HG03469 (cell line): ENCODE data around the gene RIPK3.
"Not testable (repeated sequence)": the region's sequence is repeated elsewhere in the genome, so short reads cannot be mapped to it uniquely, and the experiment has no call there.

Experiments
- ATAC-seq: cut with Tn5 transposase; IDR thresholded peaks from one replicate; pipeline ENCODE4 v1.9.1; 2021; ENCODE audit warnings: mild to moderate bottlenecking, moderate library complexity, moderate number of reproducible peaks; ENCODE audit not compliant: unreplicated experiment

The RIPK3 gene

GRCh38 chr14:24369907-24370687, 30.3 kb upstream of the RIPK3 start:
- no peak for ATAC-seq

DNA sequence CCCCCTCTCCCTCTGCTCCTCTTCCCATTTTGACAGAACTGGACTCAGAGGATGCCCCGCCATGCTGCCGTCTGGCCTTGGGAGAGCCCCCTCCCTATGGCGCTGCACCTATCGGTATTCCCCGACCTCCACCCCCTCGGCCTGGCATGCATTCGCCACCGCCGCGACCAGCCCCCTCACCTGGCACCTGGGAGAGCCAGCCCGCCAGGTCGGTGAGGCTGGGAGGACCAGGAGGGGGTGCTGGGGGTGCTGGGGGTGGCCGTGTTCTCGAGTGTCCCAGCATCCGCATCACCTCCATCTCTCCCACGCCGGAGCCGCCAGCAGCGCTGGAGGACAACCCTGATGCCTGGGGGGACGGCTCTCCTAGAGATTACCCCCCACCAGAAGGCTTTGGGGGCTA, 29.7 kb upstream of the RIPK3 start:
- no peak for ATAC-seq

- ATAC-seq = no peak
Measured at GRCh38 chr14:24368562-24369252, 28.9 kb upstream of the RIPK3 start.

DNA sequence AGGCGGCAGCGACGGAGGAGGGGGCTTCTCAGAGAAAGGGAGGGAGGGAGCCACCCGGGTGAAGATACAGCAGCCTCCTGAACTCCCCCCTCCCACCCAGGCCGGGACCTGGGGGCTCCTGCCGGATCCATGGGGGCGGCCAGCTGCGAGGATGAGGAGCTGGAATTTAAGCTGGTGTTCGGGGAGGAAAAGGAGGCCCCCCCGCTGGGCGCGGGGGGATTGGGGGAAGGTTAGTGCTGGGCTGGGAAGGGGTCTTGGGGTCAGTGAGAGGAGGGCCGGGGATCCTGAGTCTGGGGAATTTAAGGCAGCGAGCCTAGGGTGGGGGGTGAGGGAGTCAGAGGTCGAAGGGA, 28.4 kb upstream of the RIPK3 start:
- no peak for ATAC-seq

GRCh38 chr14:24367514-24368211, 27.9 kb upstream of the RIPK3 start, which contains the start of gene NFATC4:
Gene NFATC4, plus strand, starts transcription at chr14:24368184. Its CDS starts 157 bp downstream, at chr14:24368341.
- ATAC-seq = no peak

DNA sequence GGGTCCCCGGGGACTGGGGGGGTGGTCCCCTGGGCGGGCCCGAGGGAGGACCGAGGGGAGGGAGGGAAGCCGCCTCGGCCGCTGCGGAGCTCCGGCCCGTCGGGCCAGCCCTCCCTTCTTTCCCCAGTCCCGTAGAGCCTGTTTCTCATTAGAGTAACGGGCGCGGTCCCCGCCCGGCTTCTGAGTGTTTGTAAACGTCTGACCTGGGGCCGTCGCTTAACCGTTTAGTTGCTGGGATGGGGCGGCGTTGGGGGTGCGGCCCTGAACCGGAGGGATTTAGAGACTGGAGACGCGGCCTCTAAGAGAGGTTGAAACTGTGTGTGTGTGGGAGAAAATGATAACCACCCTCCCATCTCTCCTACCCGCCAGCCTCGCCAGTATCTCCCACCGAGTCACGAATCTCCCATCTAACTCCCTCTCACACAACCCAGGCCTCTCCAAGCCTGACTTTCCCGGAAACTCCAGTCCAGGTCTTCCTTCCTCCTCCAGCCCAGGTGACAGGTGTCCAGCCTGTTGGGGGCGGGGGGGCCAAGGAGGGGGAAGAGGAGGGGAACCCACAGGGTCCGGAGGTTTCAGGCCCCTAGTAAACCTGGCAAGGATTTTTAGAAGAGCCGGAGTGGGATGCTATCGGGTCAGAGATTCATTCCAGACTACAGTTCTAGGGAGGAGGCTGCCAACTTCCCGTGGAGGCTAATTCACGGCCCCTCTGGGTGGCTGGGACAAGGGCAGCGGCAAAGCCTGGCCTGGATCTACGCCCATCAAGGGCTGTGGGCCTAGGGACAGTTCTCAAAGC, 27.1 kb upstream of the RIPK3 start:
- peak; percentile 34 for ATAC-seq

- ATAC-seq = no peak
Measured at GRCh38 chr14:24366413-24366720, 26.6 kb upstream of the RIPK3 start.

GRCh38 chr14:24365600-24366412, 26.0 kb upstream of the RIPK3 start:
- ATAC-seq = no peak

DNA sequence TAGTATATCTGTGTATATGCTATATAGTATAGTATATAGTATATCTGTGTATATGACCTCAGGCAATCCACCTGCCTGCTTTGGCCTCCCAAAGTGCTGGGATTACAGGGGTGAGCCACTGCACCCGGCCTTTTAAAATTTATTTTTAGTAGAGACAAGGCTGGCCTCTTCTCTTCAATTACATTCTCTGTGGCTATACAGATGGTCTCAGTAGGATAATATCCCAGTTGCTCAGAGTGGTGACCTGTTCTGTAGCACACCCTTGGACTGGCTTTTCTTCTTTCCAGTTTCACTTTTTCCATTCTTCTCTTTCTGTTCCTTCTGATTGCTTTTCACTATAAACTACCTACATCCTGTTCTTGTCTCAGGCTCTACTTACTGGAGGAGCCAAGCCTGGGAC, 25.1 kb upstream of the RIPK3 start:
- ATAC-seq = no peak

GRCh38 chr14:24363401-24363800, 23.6 kb upstream of the RIPK3 start:
- ATAC-seq = no peak

- ATAC-seq = no peak
Measured at GRCh38 chr14:24362241-24362960, 22.6 kb upstream of the RIPK3 start.

GRCh38 chr14:24361326-24361725, 21.5 kb upstream of the RIPK3 start:
- no peak for ATAC-seq

DNA sequence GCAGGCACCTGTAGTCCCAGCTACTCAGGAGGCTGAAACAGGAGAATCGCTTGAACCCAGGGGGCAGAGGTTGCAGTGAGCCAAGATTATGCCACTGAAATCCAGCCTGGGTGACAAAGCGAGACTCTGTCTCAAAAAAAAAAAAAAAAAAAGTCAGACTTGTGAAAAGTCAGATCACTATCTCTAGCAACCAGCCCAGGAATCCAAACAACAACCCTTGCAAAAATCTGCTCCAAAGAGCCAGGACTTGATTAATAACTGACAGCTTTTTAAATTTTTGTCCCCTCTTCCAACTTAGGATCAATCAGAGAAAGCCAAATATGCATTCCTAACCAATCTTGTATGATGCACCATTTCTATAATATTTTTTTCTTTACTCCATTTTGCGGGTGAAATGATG, 20.5 kb upstream of the RIPK3 start:
- ATAC-seq = no peak

DNA sequence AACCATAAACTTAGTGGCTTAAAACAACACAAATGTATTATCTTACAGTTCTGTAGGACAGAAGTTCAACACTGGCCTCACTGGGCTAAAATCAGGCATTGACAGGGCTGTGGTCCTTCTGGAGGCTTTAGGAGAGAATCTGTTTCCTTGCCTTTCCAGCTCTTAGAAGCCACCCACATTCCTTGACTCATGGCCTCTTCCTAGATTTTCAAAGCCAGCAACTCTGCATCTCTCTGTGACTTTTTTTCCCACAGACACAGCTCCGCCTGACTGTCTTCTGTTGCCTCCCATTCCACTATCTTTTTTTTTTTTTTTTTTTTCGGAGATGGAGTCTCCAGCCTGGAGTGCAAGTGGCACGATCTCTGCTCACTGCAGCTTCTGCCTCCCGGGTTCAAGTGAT, 16.4 kb upstream of the RIPK3 start:
- ATAC-seq = no peak

DNA sequence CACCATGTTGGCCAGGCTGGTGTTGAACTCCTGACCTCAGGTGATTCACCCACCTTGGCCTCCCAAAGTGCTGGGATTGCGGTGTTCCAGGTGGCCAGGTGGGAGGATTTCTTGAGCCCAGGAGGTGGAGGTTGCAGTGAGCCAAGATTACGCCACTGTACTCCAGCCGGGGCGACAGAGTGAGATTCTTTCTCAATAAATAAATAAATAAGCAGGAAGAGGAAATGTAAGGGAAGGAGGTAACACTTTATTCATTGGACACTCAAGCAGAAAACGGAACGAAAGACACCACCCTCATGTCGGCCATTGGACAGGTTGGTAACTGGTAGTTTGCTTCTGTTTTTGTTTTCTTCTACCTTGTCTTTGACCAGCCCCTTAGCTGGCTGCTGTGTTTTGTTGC, 15.2 kb upstream of the RIPK3 start:
- ATAC-seq = no peak

- ATAC-seq = not testable (repeated sequence)
Measured at GRCh38 chr14:24354482-24354825, 14.7 kb upstream of the RIPK3 start.

DNA sequence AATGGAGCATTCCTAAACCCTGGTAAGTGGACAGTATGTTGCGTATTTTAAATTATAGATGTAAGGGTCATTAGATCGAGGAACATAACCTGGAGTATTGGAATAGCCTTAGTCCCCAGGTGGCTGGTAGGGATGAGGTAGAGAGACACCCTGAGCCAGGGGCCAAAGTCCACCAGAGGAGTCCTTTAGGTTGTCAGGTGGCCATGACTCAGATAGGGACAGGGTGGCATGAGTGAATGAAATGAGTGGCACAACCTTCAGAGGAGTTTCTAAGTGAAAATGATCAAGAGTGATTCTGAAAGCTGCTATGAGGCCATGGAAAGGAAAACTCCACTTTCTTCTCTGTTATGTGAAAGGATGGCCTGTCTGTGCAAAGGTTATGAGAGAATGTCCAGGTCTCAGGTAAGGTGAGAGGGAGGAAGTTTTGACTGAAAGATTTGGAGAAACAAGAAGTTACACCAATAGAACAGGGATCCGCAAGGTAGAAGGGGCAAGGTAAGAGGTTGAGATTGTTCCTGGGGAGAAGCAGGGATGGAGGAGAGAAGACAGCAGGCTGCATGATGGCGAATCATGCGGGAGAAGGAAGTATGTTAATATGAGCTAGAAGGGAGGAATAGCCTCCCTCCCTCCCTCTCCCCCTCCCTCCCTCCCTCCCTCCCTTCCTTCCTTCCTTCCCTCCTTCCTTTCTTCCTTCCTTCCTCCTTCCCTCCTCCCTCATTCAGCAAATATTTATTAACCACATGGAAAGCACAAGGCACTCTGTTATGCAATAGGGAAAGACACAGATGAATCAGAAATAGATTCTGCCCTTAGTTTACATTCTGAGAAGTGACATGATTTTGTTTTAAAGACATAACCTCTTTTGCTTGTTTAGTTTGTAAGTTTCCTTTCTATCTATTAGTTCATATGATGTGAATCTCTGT, 14.0 kb upstream of the RIPK3 start:
- no peak for ATAC-seq

GRCh38 chr14:24351517-24351916, 11.7 kb upstream of the RIPK3 start:
- ATAC-seq = no peak

- ATAC-seq = no peak
Measured at GRCh38 chr14:24349742-24350141, 10.0 kb upstream of the RIPK3 start.
